ENCODE results near the gene CROCC2. TPM values are rescaled to one million over a fixed set of nuclear protein-coding genes. Genes with fewer than 3 reads are reported as not detected.

The CROCC2 gene
- polyA plus RNA-seq, 4 donors, result 0.03 to 0.11 (median 0.08) TPM

DNA sequence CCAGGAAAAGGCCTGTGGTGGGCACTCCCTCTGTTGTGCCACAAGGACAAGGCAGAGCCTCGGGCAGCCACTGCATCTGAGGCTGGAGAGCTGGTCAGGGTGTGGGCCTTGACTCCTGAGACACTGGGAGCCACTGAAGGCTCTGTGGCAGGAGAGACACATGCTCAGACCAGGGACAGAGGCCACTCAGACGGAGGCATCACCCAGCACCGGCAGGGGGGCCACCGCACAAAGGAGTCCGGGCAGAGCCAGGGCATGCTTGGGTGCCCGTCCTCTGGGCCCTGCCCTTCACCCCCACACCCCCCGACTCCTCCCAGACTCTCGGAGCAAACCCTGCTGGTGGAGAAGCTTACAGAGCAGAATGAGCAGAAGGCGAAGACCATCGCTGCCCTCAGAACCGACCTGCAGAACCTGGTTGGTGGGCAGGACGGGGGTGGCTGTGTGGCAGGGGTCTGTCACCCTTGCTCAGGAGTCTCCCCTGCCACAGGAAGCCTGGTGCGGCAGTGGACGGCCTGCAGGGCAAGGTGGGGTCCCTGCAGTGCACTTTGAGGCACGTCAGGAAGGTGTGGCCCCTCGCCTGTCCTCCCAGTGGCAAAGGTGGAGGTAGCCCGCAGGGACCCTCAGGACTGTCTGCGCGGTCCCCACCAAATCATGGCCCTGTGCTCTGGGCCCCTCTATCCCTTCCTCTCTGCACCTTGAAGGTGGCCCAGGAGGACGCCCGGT, 26.0 kb downstream of the CROCC2 start:
- no peak for DNase-seq (ENCODE audit: low read depth in 4 of 4, low spot score in 2 of 4)

GRCh38 chr2:240932724-240933047, 26.6 kb downstream of the CROCC2 start:
- DNase-seq (ENCODE audit: low read depth in 4 of 4, low spot score in 2 of 4), result no peak

DNA sequence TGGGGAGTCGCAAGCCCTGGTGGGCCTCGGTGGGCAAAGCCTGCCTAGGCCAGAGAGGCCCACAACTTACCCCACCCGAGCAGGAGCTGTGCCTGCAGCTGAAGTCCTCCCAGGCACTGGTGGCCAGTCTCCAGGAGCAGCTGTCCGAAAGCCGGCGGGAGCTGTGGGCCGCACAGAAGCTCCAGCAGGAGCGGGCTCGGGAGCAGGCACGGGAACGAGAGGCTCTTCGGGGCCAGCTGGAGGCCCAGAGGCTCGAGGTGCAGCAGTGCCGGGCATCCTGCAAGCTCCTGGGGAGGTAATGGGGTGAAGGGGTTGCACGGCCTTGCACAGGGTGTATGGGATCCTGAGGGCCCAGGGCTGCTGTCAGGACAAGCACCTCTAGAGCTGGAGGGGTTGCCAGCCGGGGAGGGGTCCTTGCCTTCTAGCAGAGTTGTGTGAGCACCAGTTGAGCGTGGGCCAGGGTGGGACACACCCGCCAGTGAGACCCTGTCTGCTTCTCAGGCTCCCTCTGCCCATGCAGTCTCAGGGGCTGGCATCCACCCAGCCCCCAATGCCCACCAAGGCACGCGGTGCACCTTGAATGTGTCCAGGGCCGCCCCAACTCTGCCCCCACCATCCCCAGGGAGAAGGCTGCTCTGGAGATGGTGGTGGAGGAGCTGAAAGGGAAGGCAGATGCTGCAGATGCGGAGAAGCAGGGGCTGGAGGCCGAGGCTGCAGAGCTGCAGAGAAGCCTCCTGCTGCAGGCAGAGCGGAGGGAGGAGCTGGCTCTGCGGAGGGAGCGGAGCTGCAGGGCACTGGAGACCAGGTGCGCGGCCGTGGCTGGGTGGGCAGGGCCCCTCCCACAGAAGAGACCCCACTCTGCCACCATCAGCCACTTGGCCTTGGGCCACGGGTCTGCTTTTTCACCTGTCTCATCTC, 27.2 kb downstream of the CROCC2 start:
- no peak for DNase-seq (ENCODE audit: low read depth in 4 of 4, low spot score in 2 of 4)

DNA sequence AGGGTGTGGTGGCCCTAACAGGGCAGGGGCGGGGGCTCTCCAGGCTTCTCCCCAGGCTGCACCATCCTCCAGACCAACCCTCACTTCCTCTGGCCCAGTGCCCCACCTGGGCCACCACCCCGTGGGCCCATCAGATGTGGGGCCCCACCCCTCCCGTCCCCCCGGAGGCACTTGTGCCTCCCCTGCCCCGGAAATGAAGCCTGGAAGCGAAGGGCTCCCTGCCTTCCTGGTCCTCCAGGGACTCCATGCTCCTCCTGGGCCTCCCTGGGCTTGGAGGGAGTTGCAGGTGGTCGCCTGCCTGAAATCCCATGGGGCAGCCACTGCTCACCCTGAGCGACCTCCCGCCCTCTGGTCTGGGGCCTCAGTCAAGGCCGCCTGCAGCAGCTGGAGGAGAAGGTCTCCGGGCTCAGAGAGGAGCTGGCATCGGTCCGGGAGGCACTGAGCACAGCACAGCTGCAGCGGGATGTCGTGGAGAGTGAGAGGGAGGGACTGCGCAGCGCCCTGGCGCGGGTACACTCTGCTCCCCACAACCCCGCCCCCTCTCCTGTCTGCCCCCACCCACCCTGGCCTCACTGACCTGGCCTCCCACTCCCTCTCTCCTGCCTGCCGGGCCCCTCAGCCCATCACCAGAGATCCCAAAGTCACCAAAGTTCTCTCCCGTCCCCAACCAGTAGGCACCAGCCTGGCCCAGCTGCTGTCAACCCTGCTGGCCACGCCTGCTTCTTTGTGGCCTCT, 28.0 kb downstream of the CROCC2 start:
- no peak for DNase-seq (ENCODE audit: low read depth in 4 of 4, low spot score in 2 of 4)

DNA sequence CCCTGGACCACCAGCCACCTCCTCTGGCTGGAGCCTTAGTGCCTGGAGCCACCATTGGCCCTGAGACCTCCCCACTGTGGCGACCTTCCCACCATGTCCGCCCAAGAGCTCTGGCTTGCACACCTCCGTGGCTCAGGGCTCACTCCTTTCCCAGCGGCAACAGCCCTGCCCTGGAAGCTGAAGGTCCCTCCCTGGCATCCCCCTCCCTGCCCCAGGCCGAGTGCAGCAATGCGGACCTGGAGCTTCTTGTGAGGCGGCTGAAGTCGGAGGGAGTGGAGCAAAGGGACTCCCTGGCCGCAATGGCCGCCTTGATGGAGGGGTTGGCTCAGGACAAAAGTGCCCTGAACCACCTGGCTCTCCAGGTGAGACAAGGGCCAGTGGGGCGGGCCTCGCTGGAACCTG, 28.6 kb downstream of the CROCC2 start:
- no peak for DNase-seq (ENCODE audit: low read depth in 4 of 4, low spot score in 2 of 4)

- DNase-seq (ENCODE audit: low read depth in 4 of 4, low spot score in 2 of 4), result no peak
Measured at GRCh38 chr2:240935103-240935876, 29.2 kb downstream of the CROCC2 start.

- DNase-seq (ENCODE audit: low read depth in 4 of 4, low spot score in 2 of 4), result no peak
Measured at GRCh38 chr2:240936106-240936505, 30.0 kb downstream of the CROCC2 start.

DNA sequence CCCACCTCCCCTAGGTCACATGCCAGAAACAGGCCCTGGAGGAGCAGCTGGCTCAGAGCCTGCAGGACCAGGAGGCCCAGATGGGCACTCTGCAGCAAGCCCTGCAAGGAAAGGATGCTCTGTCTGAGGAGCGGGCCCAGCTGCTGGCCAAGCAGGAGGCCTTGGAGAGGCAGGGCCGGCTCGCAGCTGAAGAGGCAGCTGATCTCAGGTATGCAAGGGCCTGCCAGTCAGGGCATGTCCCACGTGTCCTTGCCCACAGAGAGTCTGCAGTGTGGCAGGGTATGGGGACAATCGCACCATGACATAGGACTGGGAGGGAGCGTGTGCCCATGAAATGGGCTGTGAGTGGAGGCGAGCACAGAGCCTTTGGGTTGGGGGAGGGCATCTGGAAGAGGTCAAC, 39.9 kb downstream of the CROCC2 start:
- no peak for DNase-seq (ENCODE audit: low read depth in 4 of 4, low spot score in 2 of 4)

DNA sequence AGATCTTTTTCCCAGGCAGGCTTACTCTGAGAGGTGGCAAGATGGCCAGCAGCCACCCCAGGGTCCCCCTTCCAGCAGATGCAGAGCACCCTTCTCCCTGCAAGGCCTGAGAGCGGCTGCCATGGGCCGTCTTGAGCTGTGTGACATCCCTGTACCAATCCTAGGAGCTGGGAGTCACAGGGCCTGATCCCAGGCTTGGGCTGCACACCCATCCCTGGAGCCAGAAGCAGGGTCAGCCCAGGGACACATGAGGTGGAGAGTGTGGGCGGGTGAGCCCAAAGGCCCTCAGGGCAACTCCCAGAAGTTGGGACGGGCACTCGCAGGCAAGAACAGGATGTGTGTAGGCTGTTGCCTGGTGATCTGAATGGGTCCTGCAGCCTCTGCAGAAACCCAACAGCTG, 40.5 kb downstream of the CROCC2 start:
- DNase-seq (ENCODE audit: low read depth in 4 of 4, low spot score in 2 of 4), result no peak

- DNase-seq (ENCODE audit: low read depth in 4 of 4, low spot score in 2 of 4), result no peak
Measured at GRCh38 chr2:240947176-240947575, 41.0 kb downstream of the CROCC2 start.

DNA sequence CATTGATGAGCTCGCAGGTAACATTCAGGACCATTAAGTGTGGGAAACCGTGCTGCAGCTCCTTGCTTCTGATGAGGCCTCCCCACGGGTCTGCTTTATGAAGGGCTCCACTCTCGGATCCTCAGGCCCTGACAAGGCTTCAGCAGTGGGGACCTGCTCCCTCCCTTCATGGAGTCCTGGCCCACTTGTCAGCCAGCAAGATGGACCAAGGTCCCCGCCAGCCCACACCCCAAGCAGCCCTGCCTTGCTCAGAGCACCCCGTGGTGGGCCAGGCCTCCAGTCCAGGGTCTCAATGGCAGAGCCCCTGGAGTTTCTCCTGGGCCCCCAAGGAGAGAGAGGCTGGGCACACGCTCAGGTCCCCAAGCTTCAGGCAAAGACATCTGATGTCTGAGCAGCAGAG, 41.5 kb downstream of the CROCC2 start:
- no peak for DNase-seq (ENCODE audit: low read depth in 4 of 4, low spot score in 2 of 4)

DNA sequence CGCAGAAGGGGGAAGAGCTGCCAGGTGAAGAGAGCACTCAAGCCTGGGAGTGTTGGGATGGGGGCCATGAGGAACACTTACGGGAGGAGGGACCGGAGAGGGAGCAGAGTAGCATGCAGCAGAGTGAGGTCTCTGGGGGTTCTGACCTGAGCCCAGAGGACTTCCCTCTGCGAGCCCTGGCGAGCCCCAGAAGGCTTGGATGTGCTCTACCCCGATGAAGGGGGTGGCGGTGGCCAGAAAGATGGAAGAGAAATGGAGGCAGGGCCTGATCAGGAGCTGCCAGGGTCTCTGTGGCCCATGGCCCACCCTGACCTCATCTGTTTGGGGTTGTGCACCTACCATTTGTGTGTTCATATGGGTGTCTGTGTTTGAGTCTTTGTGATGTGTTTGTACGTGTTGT, 42.0 kb downstream of the CROCC2 start:
- no peak for DNase-seq (ENCODE audit: low read depth in 4 of 4, low spot score in 2 of 4)

- no peak for DNase-seq (ENCODE audit: low read depth in 4 of 4, low spot score in 2 of 4)
Measured at GRCh38 chr2:240948905-240949790, 43.0 kb downstream of the CROCC2 start.

DNA sequence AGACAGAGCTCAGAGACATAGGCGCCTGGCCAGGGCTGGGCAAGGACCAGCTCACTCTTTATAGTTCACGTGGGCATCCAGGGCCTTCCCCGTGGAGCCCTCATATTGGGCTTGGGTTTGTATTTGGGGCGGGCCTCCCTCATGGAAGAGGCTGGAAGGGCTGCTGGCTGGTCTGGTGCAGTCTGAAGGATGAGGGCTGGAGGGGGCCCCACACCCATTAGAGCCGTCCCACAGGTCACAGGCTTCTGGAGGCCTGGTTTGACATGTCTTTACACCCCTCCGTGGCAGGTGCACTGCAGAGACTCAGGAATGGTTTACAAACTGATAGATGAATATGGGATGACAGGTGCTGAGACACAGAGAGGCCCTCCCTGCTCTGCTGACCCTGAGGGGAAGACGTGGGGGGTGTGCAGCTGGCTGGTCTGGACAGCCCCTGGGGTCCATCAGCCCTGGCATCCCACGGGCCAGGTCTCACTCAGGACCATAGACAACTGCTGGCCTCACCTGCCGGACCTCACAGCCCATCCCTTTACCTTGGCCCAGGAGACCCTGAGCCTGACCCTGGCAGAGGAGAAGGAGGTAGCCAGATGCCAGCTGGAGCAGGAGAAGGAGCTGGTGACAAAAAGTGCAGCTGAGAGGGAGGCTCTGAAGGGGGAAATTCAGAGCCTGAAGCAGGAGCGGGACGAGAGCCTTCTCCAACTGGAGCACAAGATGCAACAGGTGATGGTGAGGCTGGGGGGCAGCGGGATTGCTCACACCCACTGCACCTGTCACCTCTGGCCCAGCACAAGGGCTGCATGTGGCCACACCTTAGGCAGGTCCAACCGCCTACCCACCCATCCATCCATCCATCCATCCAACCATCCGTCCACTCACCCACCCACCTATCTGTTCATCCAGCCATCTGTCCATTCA, 43.9 kb downstream of the CROCC2 start:
- no peak for DNase-seq (ENCODE audit: low read depth in 4 of 4, low spot score in 2 of 4)

DNA sequence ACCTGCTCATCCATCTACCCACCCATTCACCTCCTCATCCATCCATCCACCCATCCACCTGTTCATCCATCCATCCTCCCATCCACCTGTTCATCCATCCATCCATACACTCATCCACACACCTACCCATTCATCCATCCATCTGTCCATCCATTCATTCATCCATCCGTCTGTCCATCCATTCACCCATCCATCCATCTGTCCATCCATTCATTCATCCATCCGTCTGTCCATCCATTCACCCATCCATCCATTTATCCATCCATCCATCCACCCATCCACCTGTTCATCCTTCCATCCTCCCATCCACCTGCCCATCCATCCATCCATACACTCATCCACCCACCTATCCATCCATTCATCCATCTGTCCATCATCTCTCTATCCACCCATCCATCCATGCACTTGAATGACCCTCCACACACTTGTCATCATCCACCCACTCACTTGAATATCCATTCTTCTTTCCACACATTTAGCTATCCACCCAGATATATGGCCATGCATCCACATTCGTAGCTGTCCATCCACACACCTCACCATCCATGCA, 45.0 kb downstream of the CROCC2 start:
- no peak for DNase-seq (ENCODE audit: low read depth in 4 of 4, low spot score in 2 of 4)

- no peak for DNase-seq (ENCODE audit: low read depth in 4 of 4, low spot score in 2 of 4)
Measured at GRCh38 chr2:240952496-240953246, 46.5 kb downstream of the CROCC2 start.
